K562 (cell line): ENCODE results near the gene WASHC4. TPM values are rescaled to one million over a fixed set of nuclear protein-coding genes. Genes with fewer than 3 reads are reported as not detected.

Experiments used
- CBX3 ChIP-seq, 2 experiments: IDR thresholded peaks; 1 replicate in 1 of 2; 2 replicates in 1 of 2; pipeline ENCODE4 v1.6.1; 2012; ENCODE audit warnings: inconsistent platforms in 2 of 2, low read length in 2 of 2, borderline replicate concordance in 1 of 2, control low read depth in 1 of 2
- CEBPB ChIP-seq: fragments of 450-650 bp; IDR thresholded peaks from 2 replicates; pipeline ENCODE4 v1.6.1; 2016; ENCODE audit warnings: missing genetic modification characterization, missing compliant biosample characterization
- DEAF1 ChIP-seq: fragments of 450-650 bp; formaldehyde crosslinking; IDR thresholded peaks from 2 replicates; pipeline ENCODE4 v1.4.0; 2020; ENCODE audit warnings: mild to moderate bottlenecking, moderate library complexity
- EP400 ChIP-seq: fragments of 450-650 bp; IDR thresholded peaks from 2 replicates; pipeline ENCODE4 v1.6.1; 2017; ENCODE audit warnings: antibody characterized with exemption, mild to moderate bottlenecking, moderate library complexity
- ID3 ChIP-seq, 2 experiments: fragments of 250-450 bp in 1 of 2; fragments of 450-650 bp in 1 of 2; sonication (Bioruptor Pico) in 1 of 2; IDR thresholded peaks; 2 replicates each; pipeline versions ENCODE4 v1.6.1 to v1.8.0; 2016 to 2021; ENCODE audit warnings: mild to moderate bottlenecking in 2 of 2, moderate library complexity in 2 of 2, missing compliant biosample characterization in 1 of 2, missing genetic modification characterization in 1 of 2
- KLF16 ChIP-seq: IDR thresholded peaks from 2 replicates; pipeline ENCODE4 v1.6.1; 2016; ENCODE audit warnings: antibody characterized with exemption
- LCOR ChIP-seq: sonication (generic); formaldehyde crosslinking; IDR thresholded peaks from 2 replicates; pipeline ENCODE4 v1.8.0; 2022; ENCODE audit warnings: mild to moderate bottlenecking, missing genetic modification reagents
- MNT ChIP-seq, 2 experiments: fragments of 450-650 bp; conservative IDR thresholded peaks; 2 replicates each; pipeline ENCODE4 v1.6.1; 2017; ENCODE audit warnings: mild to moderate bottlenecking in 2 of 2, moderate library complexity in 2 of 2
- OTX1 ChIP-seq: fragments of 450-650 bp; formaldehyde crosslinking; IDR thresholded peaks from 2 replicates; pipeline ENCODE4 v1.4.0; 2022; ENCODE audit warnings: mild to moderate bottlenecking
- RBFOX2 ChIP-seq: fragments of 200-400 bp; formaldehyde crosslinking; IDR thresholded peaks from 2 replicates; pipeline ENCODE4 v1.6.1; 2017; ENCODE audit warnings: low read depth, mild to moderate bottlenecking, low read length, moderate library complexity
- RBM14 ChIP-seq: fragments of 200-400 bp; formaldehyde crosslinking; IDR thresholded peaks from 2 replicates; pipeline ENCODE4 v1.6.1; 2018; ENCODE audit warnings: low read depth, mild to moderate bottlenecking, low read length, moderate library complexity, borderline replicate concordance; ENCODE audit not compliant: insufficient read depth
- RBM25 ChIP-seq: fragments of 200-400 bp; formaldehyde crosslinking; IDR thresholded peaks from 2 replicates; pipeline ENCODE4 v1.6.1; 2018; ENCODE audit warnings: low read length, low read depth, moderate library complexity; ENCODE audit not compliant: severe bottlenecking
- SMAD2 ChIP-seq: fragments of 150-350 bp; IDR thresholded peaks from 2 replicates; pipeline ENCODE4 v1.6.1; 2014; ENCODE audit warnings: low read depth, mild to moderate bottlenecking, low read length
- UBTF ChIP-seq, 2 experiments: IDR thresholded peaks; 2 replicates each; pipeline ENCODE4 v1.6.1; 2012; ENCODE audit warnings: improper control_type of control experiment in 2 of 2, low read depth in 2 of 2, low read length in 2 of 2, borderline replicate concordance in 1 of 2
- WHSC1 ChIP-seq: IDR thresholded peaks from one replicate; pipeline ENCODE4 v1.6.1; 2012; ENCODE audit warnings: low read length, control low read depth, inconsistent platforms
- ZFX ChIP-seq: sonication (generic); formaldehyde crosslinking; IDR thresholded peaks from 2 replicates; pipeline ENCODE4 v1.8.0; 2022; ENCODE audit warnings: mild to moderate bottlenecking, missing genetic modification reagents, moderate library complexity
- ZNF384 ChIP-seq: IDR thresholded peaks from 2 replicates; pipeline ENCODE4 v1.6.1; 2012; ENCODE audit warnings: low read depth, low read length, improper control_type of control experiment
- ZNF431 ChIP-seq: sonication (generic); formaldehyde crosslinking; IDR thresholded peaks from 2 replicates; pipeline ENCODE4 v1.8.0; 2022; ENCODE audit warnings: mild to moderate bottlenecking, missing genetic modification reagents
- ZNF436 ChIP-seq: fragments of 250-450, 450-650 bp; sonication (Bioruptor Pico); formaldehyde crosslinking; IDR thresholded peaks from 2 replicates; pipeline ENCODE4 v1.7.0; 2020; ENCODE audit warnings: mild to moderate bottlenecking
- ZNF445 ChIP-seq: fragments of 250-450 bp; sonication (Bioruptor Pico); IDR thresholded peaks from 2 replicates; pipeline ENCODE4 v1.4.0; 2020; ENCODE audit warnings: low read depth, mild to moderate bottlenecking, moderate library complexity
- ZSCAN32 ChIP-seq: fragments of 450-650 bp; formaldehyde crosslinking; IDR thresholded peaks from 2 replicates; pipeline ENCODE4 v1.4.0; 2020; ENCODE audit warnings: mild to moderate bottlenecking, moderate library complexity
- polyA plus RNA-seq, 8 experiments: library from polyadenylated mRNA; depleted of rRNA in 4 of 8; stranded (reverse) in 5 of 8; unstranded in 3 of 8; fragments of >200 nt; fragmentation: Nextera tagmentation in 2 of 8; fragmentation: Illumina TruSeq in 1 of 8; extraction: Ambion mirVana in 2 of 8; extraction: Trizol in 1 of 8; gene quantifications; 2 replicates each; pipeline versions ENCODE4 v1.2.1 to v1.2.3, GENCODE V29; 2011 to 2014; ENCODE audit warnings: inconsistent platforms in 1 of 8, missing spikeins in 1 of 8
- total RNA-seq, 7 experiments: library from RNA; depleted of rRNA in 6 of 7; stranded (reverse); fragments of >200 nt in 6 of 7; fragmentation: Illumina TruSeq in 2 of 7; extraction: Trizol in 2 of 7; gene quantifications; 2 replicates each; pipeline versions ENCODE4 v1.2.1 to v1.2.3, GENCODE V29; 2011 to 2021; ENCODE audit warnings: low replicate concordance in 1 of 7

The WASHC4 gene
- total and polyA plus RNA-seq, 9 of the 15 experiments (the other 6 are each of a cell fraction or from before 2014, with no cell fraction given): 12.5 to 38.5 (median 21.3) TPM

GRCh38 chr12:105083551-105084105 is 23.9 kb upstream of the WASHC4 start (continued):
- TF ChIP-seq ID3 (CRISPR knock-in tag; IDR thresholded peaks at IDR 0.05) (no peak), ID3 (tag; IDR thresholded peaks at IDR 0.05) (no peak), CEBPB (tag) (peak; percentile 67), EP400 (peak; percentile 92), WHSC1 (no peak), SMAD2 (no peak), CBX3 (IDR thresholded peaks at IDR 0.05; ENCODE audit: borderline replicate concordance in 1 of 2, low read length in 2 of 2) (no peak), RBM25 (no peak), ZNF384 (peak; percentile 60; the same call in 1 of the 2 replicates), MNT (conservative IDR thresholded peaks at IDR 0.05) (0 out of 4 replicates have a peak, but pooled peaks of 1 of the 2 experiments have one; percentile 27), OTX1 (CRISPR knock-in tag) (no peak), ZNF436 (CRISPR knock-in tag) (no peak), UBTF (IDR thresholded peaks at IDR 0.05; ENCODE audit: borderline replicate concordance in 1 of 2, low read depth in 2 of 2, low read length in 2 of 2) (0 out of 4 replicates have a peak, but pooled peaks of 1 of the 2 experiments have one; percentile 29), DEAF1 (CRISPR knock-in tag) (0 out of 2 replicates have a peak, but pooled peaks have one; percentile 12), LCOR (CRISPR knock-in tag) (no peak), ZNF431 (CRISPR knock-in tag) (no peak), KLF16 (no peak), RBM14 (no peak), ZNF445 (CRISPR knock-in tag) (no peak), ZSCAN32 (CRISPR knock-in tag) (peak; percentile 67; the same call in 1 of the 2 replicates), RBFOX2 (peak; percentile 42; the same call in 1 of the 2 replicates), ZFX (CRISPR knock-in tag) (peak; percentile 12; the same call in 1 of the 2 replicates)
